SK-N-SH treated with all-trans-retinoic acid at 6 μM for 48 hours (cell line): ENCODE measurements around the gene PREP.
"Not testable (repeated sequence)": the region's sequence is repeated elsewhere in the genome, so short reads cannot be mapped to it uniquely, and the experiment has no call there.

ENCODE experiments used
- ATAC-seq: fragments of 200-7000 bp; cut with Tn5 transposase; 3 replicates; pipeline ENCODE4 v1.9.1; 2020; ENCODE audit warnings: mild to moderate bottlenecking, moderate library complexity
- ARNTL ChIP-seq: fragments of 450-650 bp; formaldehyde crosslinking; IDR thresholded peaks from 2 replicates; pipeline ENCODE4 v1.5.0; 2020; ENCODE audit warnings: low read depth, mild to moderate bottlenecking, moderate library complexity, borderline replicate concordance
- BACH2 ChIP-seq: fragments of 250-450 bp; sonication (Bioruptor Pico); IDR thresholded peaks from 2 replicates; pipeline ENCODE4 v1.9.0; 2021; ENCODE audit warnings: mild to moderate bottlenecking, borderline replicate concordance
- CSDC2 ChIP-seq: fragments of 250-450 bp; sonication (Bioruptor Pico); IDR thresholded peaks from 2 replicates; pipeline ENCODE4 v1.5.0; 2020; ENCODE audit warnings: mild to moderate bottlenecking, moderate library complexity
- CSRNP3 ChIP-seq: fragments of 250-450 bp; sonication (Bioruptor Pico); IDR thresholded peaks from 2 replicates; pipeline ENCODE4 v1.5.1; 2021; ENCODE audit warnings: mild to moderate bottlenecking, moderate library complexity
- ESRRG ChIP-seq: fragments of 250-450 bp; sonication (Bioruptor Pico); IDR thresholded peaks from 2 replicates; pipeline ENCODE4 v1.6.1; 2021; ENCODE audit warnings: mild to moderate bottlenecking
- GLIS3 ChIP-seq: fragments of 250-450 bp; sonication (Bioruptor Pico); IDR thresholded peaks from 2 replicates; pipeline ENCODE4 v1.5.0; 2020; ENCODE audit warnings: mild to moderate bottlenecking, moderate library complexity
- ISL1 ChIP-seq: fragments of 250-450 bp; sonication (Bioruptor Pico); IDR thresholded peaks from 2 replicates; pipeline ENCODE4 v2.1.2; 2022; ENCODE audit warnings: mild to moderate bottlenecking, moderate library complexity
- OSR1 ChIP-seq: fragments of 250-450 bp; sonication (Bioruptor Pico); IDR thresholded peaks from 2 replicates; pipeline ENCODE4 v1.8.0; 2022; ENCODE audit warnings: moderate library complexity, mild to moderate bottlenecking, inconsistent platforms
- PATZ1 ChIP-seq: fragments of 250-450 bp; sonication (Bioruptor Pico); IDR thresholded peaks from 2 replicates; pipeline ENCODE4 v1.8.0; 2020; ENCODE audit warnings: mild to moderate bottlenecking, moderate library complexity, borderline replicate concordance
- POU6F1 ChIP-seq: fragments of 250-450 bp; sonication (Bioruptor Pico); IDR thresholded peaks from 2 replicates; pipeline ENCODE4 v1.8.0; 2021; ENCODE audit warnings: low read depth, mild to moderate bottlenecking, moderate library complexity, borderline replicate concordance
- PPARA ChIP-seq: fragments of 250-450 bp; sonication (Bioruptor Pico); IDR thresholded peaks from 2 replicates; pipeline ENCODE4 v1.5.0; 2020; ENCODE audit warnings: mild to moderate bottlenecking, borderline replicate concordance
- RARB ChIP-seq: fragments of 250-450 bp; sonication (Bioruptor Pico); IDR thresholded peaks from 2 replicates; pipeline ENCODE4 v1.8.0; 2021; ENCODE audit warnings: mild to moderate bottlenecking, moderate library complexity
- SNAI2 ChIP-seq: fragments of 250-450 bp; sonication (Bioruptor Pico); IDR thresholded peaks from 2 replicates; pipeline ENCODE4 v1.5.0; 2020; ENCODE audit warnings: mild to moderate bottlenecking, moderate library complexity
- TCF4 ChIP-seq: fragments of 250-450 bp; sonication (Bioruptor Pico); IDR thresholded peaks from 2 replicates; pipeline ENCODE4 v1.8.0; 2021; ENCODE audit warnings: mild to moderate bottlenecking, moderate library complexity, borderline replicate concordance
- TOX ChIP-seq: fragments of 250-450 bp; sonication (Bioruptor Pico); IDR thresholded peaks from 2 replicates; pipeline ENCODE4 v1.8.0; 2021; ENCODE audit warnings: mild to moderate bottlenecking, moderate library complexity, borderline replicate concordance
- ZC3H10 ChIP-seq: fragments of 250-450 bp; sonication (Bioruptor Pico); IDR thresholded peaks from 2 replicates; pipeline ENCODE4 v1.5.1; 2021; ENCODE audit warnings: mild to moderate bottlenecking, moderate library complexity
- ZFP3 ChIP-seq: fragments of 250-450 bp; sonication (Bioruptor Pico); IDR thresholded peaks from 2 replicates; pipeline ENCODE4 v1.5.0; 2020; ENCODE audit warnings: mild to moderate bottlenecking, moderate library complexity
- ZFP30 ChIP-seq: fragments of 450-650 bp; formaldehyde crosslinking; IDR thresholded peaks from 2 replicates; pipeline ENCODE4 v1.5.0; 2022; ENCODE audit warnings: mild to moderate bottlenecking, moderate library complexity
- ZNF565 ChIP-seq: fragments of 450-650 bp; formaldehyde crosslinking; conservative IDR thresholded peaks from 2 replicates; pipeline ENCODE4 v1.5.0; 2020; ENCODE audit warnings: low read depth, mild to moderate bottlenecking, moderate library complexity
- ZNF70 ChIP-seq: fragments of 450-650 bp; formaldehyde crosslinking; IDR thresholded peaks from 2 replicates; pipeline ENCODE4 v1.5.0; 2020; ENCODE audit warnings: mild to moderate bottlenecking, moderate library complexity
- ZNF8 ChIP-seq: fragments of 450-650 bp; formaldehyde crosslinking; IDR thresholded peaks from 2 replicates; pipeline ENCODE4 v1.5.0; 2020; ENCODE audit warnings: mild to moderate bottlenecking, moderate library complexity
- TF ChIP-seq, protein P1 (sequence below): fragments of 250-450 bp; sonication (Bioruptor Pico); IDR thresholded peaks from 2 replicates; pipeline ENCODE4 v1.5.0; 2020; ENCODE audit warnings: mild to moderate bottlenecking, moderate library complexity
- TF ChIP-seq, protein P2 (sequence below): fragments of 250-450 bp; sonication (Bioruptor Pico); IDR thresholded peaks from 2 replicates; pipeline ENCODE4 v1.5.1; 2020; ENCODE audit warnings: low read depth, mild to moderate bottlenecking, moderate library complexity

PREP gene

GRCh38 chr6:105424175-105424783 lies 21.4 kb upstream of the PREP start:
- ATAC-seq, result peak; percentile 94
- no peak for TF ChIP-seq ZNF8 (CRISPR knock-in tag)
- no peak for TF ChIP-seq CSDC2 (CRISPR knock-in tag)
- no peak for TF ChIP-seq RARB (CRISPR knock-in tag)
- no peak for TF ChIP-seq CSRNP3 (CRISPR knock-in tag)
- TF ChIP-seq ZFP3, result no peak
- TF ChIP-seq PATZ1, result no peak
- no peak for TF ChIP-seq POU6F1 (CRISPR knock-in tag)
- TF ChIP-seq OSR1, result no peak
- TF ChIP-seq ZC3H10 (CRISPR knock-in tag), result no peak
- no peak for TF ChIP-seq SNAI2 (CRISPR knock-in tag)
- TF ChIP-seq, protein P1, sequence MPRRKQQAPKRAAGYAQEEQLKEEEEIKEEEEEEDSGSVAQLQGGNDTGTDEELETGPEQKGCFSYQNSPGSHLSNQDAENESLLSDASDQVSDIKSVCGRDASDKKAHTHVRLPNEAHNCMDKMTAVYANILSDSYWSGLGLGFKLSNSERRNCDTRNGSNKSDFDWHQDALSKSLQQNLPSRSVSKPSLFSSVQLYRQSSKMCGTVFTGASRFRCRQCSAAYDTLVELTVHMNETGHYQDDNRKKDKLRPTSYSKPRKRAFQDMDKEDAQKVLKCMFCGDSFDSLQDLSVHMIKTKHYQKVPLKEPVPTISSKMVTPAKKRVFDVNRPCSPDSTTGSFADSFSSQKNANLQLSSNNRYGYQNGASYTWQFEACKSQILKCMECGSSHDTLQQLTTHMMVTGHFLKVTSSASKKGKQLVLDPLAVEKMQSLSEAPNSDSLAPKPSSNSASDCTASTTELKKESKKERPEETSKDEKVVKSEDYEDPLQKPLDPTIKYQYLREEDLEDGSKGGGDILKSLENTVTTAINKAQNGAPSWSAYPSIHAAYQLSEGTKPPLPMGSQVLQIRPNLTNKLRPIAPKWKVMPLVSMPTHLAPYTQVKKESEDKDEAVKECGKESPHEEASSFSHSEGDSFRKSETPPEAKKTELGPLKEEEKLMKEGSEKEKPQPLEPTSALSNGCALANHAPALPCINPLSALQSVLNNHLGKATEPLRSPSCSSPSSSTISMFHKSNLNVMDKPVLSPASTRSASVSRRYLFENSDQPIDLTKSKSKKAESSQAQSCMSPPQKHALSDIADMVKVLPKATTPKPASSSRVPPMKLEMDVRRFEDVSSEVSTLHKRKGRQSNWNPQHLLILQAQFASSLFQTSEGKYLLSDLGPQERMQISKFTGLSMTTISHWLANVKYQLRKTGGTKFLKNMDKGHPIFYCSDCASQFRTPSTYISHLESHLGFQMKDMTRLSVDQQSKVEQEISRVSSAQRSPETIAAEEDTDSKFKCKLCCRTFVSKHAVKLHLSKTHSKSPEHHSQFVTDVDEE (CRISPR knock-in tag), result no peak
- no peak for TF ChIP-seq TCF4
- TF ChIP-seq ISL1, result no peak
- no peak for TF ChIP-seq ARNTL
- TF ChIP-seq ESRRG (CRISPR knock-in tag), result no peak
- TF ChIP-seq TOX (CRISPR knock-in tag), result no peak
- TF ChIP-seq PPARA (CRISPR knock-in tag), result no peak
- no peak for TF ChIP-seq ZNF565 (CRISPR knock-in tag)
- no peak for TF ChIP-seq BACH2 (CRISPR knock-in tag)
- TF ChIP-seq GLIS3, result no peak

- ATAC-seq, result not testable (repeated sequence)
Measured at GRCh38 chr6:105416971-105417370, 14.1 kb upstream of the PREP start.

DNA sequence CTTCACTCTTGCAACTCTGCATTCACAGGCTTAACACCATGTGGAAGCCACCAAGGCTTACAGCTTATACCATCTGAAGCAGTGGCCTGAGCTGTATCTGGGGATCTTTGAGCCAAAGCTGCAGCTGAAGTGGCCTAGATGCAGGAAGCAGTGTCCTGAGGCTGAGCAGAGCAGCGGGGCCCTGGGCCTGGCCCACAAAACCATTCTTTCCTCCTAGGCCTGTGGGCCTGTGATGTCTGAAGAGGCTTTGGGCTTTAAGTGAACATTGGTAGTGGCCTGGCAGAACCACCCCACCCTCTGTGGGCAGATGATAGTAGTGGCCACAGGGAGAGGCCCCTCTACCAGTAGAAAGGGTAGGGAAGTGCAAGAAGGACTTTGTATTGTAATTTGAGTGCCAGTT lies 6.9 kb upstream of the PREP start:
- ATAC-seq, result no peak
- TF ChIP-seq, protein P1 (CRISPR knock-in tag), result no peak
- TF ChIP-seq GLIS3 (no peak), TOX (CRISPR knock-in tag) (no peak), OSR1 (no peak), TCF4 (no peak), ZC3H10 (CRISPR knock-in tag) (no peak), PPARA (CRISPR knock-in tag) (no peak), RARB (CRISPR knock-in tag) (no peak), POU6F1 (CRISPR knock-in tag) (no peak), BACH2 (CRISPR knock-in tag) (no peak), ARNTL (no peak), CSDC2 (CRISPR knock-in tag) (no peak), ZNF8 (CRISPR knock-in tag) (no peak), ZNF70 (CRISPR knock-in tag) (no peak), ZNF565 (CRISPR knock-in tag) (no peak), ZFP30 (CRISPR knock-in tag) (no peak), ISL1 (no peak), ZFP3 (no peak)
- TF ChIP-seq, protein P2, sequence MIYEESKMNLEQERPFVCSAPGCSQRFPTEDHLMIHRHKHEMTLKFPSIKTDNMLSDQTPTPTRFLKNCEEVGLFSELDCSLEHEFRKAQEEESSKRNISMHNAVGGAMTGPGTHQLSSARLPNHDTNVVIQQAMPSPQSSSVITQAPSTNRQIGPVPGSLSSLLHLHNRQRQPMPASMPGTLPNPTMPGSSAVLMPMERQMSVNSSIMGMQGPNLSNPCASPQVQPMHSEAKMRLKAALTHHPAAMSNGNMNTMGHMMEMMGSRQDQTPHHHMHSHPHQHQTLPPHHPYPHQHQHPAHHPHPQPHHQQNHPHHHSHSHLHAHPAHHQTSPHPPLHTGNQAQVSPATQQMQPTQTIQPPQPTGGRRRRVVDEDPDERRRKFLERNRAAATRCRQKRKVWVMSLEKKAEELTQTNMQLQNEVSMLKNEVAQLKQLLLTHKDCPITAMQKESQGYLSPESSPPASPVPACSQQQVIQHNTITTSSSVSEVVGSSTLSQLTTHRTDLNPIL, result no peak
